SU-DHL-6 (cell line): Measurements from ENCODE around the gene GNS.

Experiments used
- EZH2phosphoT487 ChIP-seq: fragments of 200-600 bp; sonication (generic), shearing (Covaris generic); conservative IDR thresholded peaks from 2 replicates; pipeline ENCODE4 v1.6.1; 2018; ENCODE audit warnings: mild to moderate bottlenecking, antibody characterized with exemption, low read length, moderate library complexity, mixed read lengths
- TF ChIP-seq, protein P1 (sequence below): fragments of 200-600 bp; sonication (generic); IDR thresholded peaks from one replicate; pipeline ENCODE4 v1.5.1; 2017; ENCODE audit warnings: antibody characterized with exemption, mild to moderate bottlenecking, low read length, moderate library complexity; ENCODE audit not compliant: insufficient read depth, poor library complexity, severe bottlenecking

DNA sequence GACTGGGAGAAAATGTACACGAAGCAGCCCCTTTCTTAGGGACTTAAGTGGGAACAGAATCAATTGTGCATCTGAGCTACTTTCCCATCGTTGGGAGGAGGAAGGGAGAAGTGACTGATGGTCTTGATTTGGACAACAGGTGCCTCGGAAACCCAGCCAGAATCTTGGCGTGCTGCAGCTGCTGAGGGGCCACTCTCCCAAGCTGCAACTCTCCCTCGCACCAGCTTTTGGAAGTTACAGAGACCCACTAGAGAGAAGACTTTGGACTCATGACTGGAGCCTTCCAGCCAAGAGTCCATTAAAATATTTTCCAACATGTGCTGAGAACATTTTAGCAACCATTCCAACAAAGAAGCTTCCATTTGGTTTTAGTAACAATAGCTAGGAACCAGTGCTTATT lies 52.3 kb downstream of the GNS start:
- TF ChIP-seq, protein P1, sequence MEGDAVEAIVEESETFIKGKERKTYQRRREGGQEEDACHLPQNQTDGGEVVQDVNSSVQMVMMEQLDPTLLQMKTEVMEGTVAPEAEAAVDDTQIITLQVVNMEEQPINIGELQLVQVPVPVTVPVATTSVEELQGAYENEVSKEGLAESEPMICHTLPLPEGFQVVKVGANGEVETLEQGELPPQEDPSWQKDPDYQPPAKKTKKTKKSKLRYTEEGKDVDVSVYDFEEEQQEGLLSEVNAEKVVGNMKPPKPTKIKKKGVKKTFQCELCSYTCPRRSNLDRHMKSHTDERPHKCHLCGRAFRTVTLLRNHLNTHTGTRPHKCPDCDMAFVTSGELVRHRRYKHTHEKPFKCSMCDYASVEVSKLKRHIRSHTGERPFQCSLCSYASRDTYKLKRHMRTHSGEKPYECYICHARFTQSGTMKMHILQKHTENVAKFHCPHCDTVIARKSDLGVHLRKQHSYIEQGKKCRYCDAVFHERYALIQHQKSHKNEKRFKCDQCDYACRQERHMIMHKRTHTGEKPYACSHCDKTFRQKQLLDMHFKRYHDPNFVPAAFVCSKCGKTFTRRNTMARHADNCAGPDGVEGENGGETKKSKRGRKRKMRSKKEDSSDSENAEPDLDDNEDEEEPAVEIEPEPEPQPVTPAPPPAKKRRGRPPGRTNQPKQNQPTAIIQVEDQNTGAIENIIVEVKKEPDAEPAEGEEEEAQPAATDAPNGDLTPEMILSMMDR = no peak
- no peak for TF ChIP-seq EZH2phosphoT487
